Mesodermal cell (in vitro differentiated cells): ENCODE data around the gene MORC2.

Experiments used
- H3K27ac ChIP-seq: 2 replicates; pipeline ENCODE4 v1.7.0; 2013; ENCODE audit warnings: mild to moderate bottlenecking, low read depth, low read length, moderate library complexity; ENCODE audit not compliant: severe bottlenecking
- H3K36me3 ChIP-seq: 2 replicates; pipeline ENCODE4 v1.7.1; 2013; ENCODE audit warnings: mild to moderate bottlenecking, low read length, moderate library complexity; ENCODE audit not compliant: control insufficient read depth, insufficient read depth
- H3K4me1 ChIP-seq: one replicate; pipeline ENCODE4 v1.7.1; 2013; ENCODE audit warnings: mild to moderate bottlenecking, low read length; ENCODE audit not compliant: insufficient read depth, control insufficient read depth, poor library complexity, severe bottlenecking
- H3K4me3 ChIP-seq: 2 replicates; pipeline ENCODE4 v1.7.0; 2013; ENCODE audit warnings: low read length, control low read depth, mild to moderate bottlenecking; ENCODE audit not compliant: insufficient read depth, poor library complexity, severe bottlenecking; ENCODE audit errors: extremely low read depth
- H3K9me3 ChIP-seq: 2 replicates; pipeline ENCODE4 v1.7.1; 2013; ENCODE audit warnings: mild to moderate bottlenecking, low read length, moderate library complexity; ENCODE audit not compliant: control insufficient read depth
- WGBS, 2 experiments: methylation state at CpG; one replicate each; pipeline ENCODE4 v1.1.5; 2013; ENCODE audit warnings: missing lambda C conversion rate in 2 of 2; ENCODE audit not compliant: insufficient coverage in 2 of 2; 5-methylcytosine and 5-hydroxymethylcytosine counted together

The MORC2 gene

GRCh38 chr22:30921108-30921507, 47.5 kb downstream of the MORC2 start:
- Histone ChIP-seq H3K27ac (no peak overlapping the region), H3K4me3 (no peak overlapping the region), H3K36me3 (peaks cover 15% of the 10 kb centered on the region), H3K4me1 (no peaks in the 10 kb centered on the region), H3K9me3 (no peaks in the 10 kb centered on the region)
- 100% methylated on average over 1 of the region's 6 CpGs; no CpG with 5 or more reads in 1 of the 2 experiments for WGBS, 2 experiments

DNA sequence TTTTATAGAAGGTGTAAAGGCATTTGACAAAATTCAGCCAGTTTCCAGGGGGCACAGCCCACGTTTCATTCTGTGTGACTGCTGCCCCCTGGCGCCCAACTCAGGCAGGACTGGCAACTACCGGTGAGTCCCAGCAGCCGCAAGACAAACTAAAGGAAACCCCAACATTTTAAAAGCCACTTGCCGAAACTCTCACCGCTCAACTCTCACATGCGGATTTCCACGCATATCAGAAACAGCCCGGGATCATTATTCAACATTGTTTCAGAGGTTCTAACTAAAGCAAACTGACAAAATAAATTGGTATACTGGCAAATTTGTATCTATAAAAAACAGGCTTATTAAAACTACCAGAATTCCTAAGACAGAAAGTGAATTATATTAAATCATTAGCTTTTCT, 48.2 kb downstream of the MORC2 start:
- Histone ChIP-seq H3K4me3 (no peak overlapping the region), H3K4me1 (no peaks in the 10 kb centered on the region), H3K36me3 (peaks cover 8% of the 10 kb centered on the region), H3K27ac (no peak overlapping the region), H3K9me3 (no peaks in the 10 kb centered on the region)
- WGBS, 2 experiments = 0% methylated on average over 1 to 2 of the region's 9 CpGs

DNA sequence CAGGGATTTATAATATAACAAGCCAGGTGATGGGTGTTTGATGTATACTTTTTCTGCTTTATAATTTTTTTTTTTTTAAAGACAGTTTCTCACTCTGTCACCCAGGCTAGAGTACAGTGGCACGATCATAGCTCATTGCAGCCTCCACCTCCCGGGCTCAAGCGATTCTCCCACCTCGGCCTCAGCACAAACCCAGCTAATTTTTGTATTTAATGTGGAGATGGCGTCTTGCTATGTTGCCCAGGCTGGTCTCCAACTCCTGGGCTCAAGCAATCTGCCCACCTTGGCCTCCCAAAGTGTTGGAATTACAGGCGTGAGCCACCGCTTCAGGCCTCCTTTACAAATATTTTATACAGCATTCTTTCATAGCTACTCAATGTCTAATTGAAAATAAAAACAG, 48.6 kb downstream of the MORC2 start:
- Histone ChIP-seq H3K9me3 (no peaks in the 10 kb centered on the region), H3K4me3 (no peak overlapping the region), H3K36me3 (peaks cover 5% of the 10 kb centered on the region), H3K27ac (no peak overlapping the region), H3K4me1 (no peaks in the 10 kb centered on the region)
- 100% methylated on average over 3 of the region's 7 CpGs for WGBS, 2 experiments

- no peaks in the 10 kb centered on the region for H3K4me1 ChIP-seq
- H3K36me3 ChIP-seq = no peaks in the 10 kb centered on the region
- H3K9me3 ChIP-seq = no peaks in the 10 kb centered on the region
- H3K27ac ChIP-seq = no peak overlapping the region
- WGBS, 2 experiments = 78 to 100% methylated on average over 3 to 4 of the region's 7 CpGs
- H3K4me3 ChIP-seq = no peak overlapping the region
Measured at GRCh38 chr22:30918761-30919160, 49.8 kb downstream of the MORC2 start.

DNA sequence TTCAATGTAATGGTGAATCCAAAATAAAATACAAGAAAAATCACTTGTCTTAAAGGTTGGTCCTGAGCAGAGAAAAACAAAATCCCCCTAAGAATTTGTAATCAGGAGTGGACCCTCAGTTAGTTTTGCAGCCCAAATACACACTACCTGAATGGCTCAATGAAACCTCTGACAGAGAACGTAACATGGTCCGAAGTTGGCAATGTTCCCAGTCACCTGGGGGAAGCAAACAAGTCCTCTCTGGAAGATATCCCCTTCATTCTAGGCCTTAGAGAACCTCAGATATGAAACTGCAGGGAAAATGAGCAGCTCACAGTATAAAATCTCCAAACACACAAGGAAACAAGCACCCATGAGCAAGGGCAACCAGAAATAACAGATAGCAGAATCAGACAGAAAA, 58.2 kb downstream of the MORC2 start:
- Histone ChIP-seq H3K36me3 (peaks cover 5% of the 10 kb centered on the region), H3K4me1 (no peaks in the 10 kb centered on the region), H3K4me3 (no peak overlapping the region), H3K9me3 (no peaks in the 10 kb centered on the region), H3K27ac (no peak overlapping the region)
- 90 to 100% methylated on average over 2 of the region's 2 CpGs for WGBS, 2 experiments

GRCh38 chr22:30909306-30909705, 59.3 kb downstream of the MORC2 start:
- Histone ChIP-seq H3K9me3 (no peaks in the 10 kb centered on the region), H3K4me3 (no peak overlapping the region), H3K4me1 (no peaks in the 10 kb centered on the region), H3K27ac (no peak overlapping the region), H3K36me3 (peaks cover 5% of the 10 kb centered on the region)
- WGBS, 2 experiments = 84 to 85% methylated on average over 4 to 5 of the region's 5 CpGs

- Histone ChIP-seq H3K4me3 (no peak overlapping the region), H3K36me3 (peaks cover 5% of the 10 kb centered on the region), H3K4me1 (no peaks in the 10 kb centered on the region), H3K9me3 (no peaks in the 10 kb centered on the region), H3K27ac (no peak overlapping the region)
- 97 to 100% methylated on average over 1 to 6 of the region's 6 CpGs for WGBS, 2 experiments
Measured at GRCh38 chr22:30908051-30908461, 60.5 kb downstream of the MORC2 start.

DNA sequence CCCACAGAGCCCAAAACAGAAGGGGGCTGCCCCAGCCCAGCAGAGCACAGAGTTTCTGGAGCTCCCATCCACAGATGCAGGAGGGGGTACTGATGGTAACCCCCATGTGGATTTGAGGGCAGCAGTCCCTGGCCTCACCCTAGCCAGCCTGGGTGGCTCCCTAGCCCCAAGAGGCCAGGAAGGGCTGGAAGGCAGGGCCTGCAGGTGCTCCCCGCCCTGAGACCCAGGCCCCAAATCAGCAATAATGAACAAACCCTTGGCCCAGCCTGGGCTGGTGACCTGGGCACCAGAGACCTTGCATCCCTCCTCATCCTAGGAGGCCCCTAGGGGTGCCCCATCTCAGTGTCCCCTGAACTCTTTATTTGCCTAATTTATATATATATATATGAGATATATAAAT, 61.6 kb downstream of the MORC2 start:
- no peaks in the 10 kb centered on the region for H3K4me1 ChIP-seq
- no peak overlapping the region for H3K4me3 ChIP-seq
- H3K27ac ChIP-seq = no peak overlapping the region
- H3K9me3 ChIP-seq = no peaks in the 10 kb centered on the region
- H3K36me3 ChIP-seq = peaks cover 5% of the 10 kb centered on the region
- 100% methylated on average over 1 of the region's 1 CpG; no CpG with 5 or more reads in 1 of the 2 experiments for WGBS, 2 experiments

DNA sequence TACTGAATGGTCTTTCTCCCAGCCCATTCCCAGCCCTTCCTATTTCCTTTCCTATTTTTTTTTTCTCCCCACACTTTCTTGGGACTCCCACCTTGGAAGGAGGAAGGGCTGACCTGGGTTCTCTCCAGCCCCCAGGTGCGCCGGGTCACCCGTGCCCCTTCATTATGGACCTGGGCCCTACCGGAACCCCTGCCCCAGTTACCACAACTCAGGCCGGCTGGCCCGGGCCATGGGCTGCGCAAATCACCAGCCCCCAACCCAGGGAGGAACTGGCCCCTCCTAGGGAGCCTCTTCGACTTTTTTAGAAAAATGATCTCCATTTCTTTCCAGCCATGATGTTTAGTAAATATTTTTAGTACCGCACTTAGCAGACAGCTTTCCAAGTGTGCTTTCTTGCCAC, 62.2 kb downstream of the MORC2 start:
- no peak overlapping the region for H3K4me3 ChIP-seq
- H3K9me3 ChIP-seq = no peaks in the 10 kb centered on the region
- H3K36me3 ChIP-seq = peaks cover 5% of the 10 kb centered on the region
- 98% methylated on average over 6 of the region's 9 CpGs; no CpG with 5 or more reads in 1 of the 2 experiments for WGBS, 2 experiments
- H3K27ac ChIP-seq = no peak overlapping the region
- no peaks in the 10 kb centered on the region for H3K4me1 ChIP-seq

DNA sequence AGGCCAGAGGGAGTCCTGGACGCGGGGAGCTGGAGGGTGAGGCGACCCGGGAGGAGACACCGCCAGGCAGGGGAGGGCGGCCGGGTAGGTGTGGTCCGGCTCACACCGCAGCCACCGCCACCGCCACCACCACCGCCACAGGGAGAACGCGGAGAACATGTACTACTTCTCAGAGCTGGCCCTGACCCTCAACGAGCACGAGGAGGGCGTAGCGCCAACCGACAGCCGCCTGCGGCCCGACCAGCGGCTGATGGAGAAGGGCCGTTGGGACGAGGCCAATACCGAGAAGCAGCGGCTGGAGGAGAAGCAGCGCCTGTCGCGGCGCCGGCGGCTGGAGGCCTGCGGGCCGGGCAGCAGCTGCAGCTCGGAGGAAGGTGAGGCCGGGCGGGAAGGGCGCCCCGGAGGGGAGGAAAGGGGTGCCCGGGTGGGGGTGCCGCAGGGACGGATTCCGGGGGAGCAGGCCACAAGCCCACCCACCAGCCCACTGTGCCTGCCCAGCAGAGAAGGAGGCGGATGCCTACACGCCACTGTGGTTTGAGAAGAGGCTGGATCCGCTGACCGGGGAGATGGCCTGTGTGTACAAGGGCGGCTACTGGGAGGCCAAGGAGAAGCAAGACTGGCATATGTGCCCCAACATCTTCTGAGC, 62.8 kb downstream of the MORC2 start:
- peaks cover 5% of the 10 kb centered on the region for H3K36me3 ChIP-seq
- no peak overlapping the region for H3K27ac ChIP-seq
- H3K4me3 ChIP-seq = no peak overlapping the region
- H3K9me3 ChIP-seq = no peaks in the 10 kb centered on the region
- no peaks in the 10 kb centered on the region for H3K4me1 ChIP-seq
- 93 to 96% methylated on average over 45 of the region's 49 CpGs for WGBS, 2 experiments

DNA sequence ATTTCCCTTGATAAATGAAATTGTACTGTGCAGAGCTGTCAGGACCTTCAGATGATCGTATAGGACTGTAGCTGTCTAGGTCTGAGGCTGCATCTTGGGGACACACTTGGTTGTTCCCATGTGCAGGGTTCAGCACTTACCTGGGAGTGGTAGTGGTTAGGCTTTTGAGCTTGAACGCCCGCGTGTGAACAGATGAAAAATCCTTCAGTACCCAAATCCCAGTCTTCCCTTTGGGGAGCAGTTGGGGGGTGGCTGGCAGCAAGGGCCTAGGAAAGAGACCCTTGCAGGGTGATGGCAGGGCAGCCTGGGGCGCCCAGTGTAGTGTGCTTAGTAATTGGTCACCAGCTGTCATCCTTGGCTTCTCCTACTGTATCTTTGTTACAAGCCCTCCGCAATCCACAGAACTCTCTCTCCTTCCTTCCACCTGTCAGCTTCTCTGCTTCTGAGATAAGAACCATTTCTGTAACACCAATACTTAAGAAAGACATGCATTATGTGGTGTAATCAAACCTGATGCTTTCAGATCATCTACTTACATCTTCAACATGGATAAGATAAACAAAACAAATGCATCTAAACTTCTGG, 64.6 kb downstream of the MORC2 start:
- peaks cover under 1% of the 10 kb centered on the region for H3K36me3 ChIP-seq
- no peak overlapping the region for H3K4me3 ChIP-seq
- 100% methylated on average over 1 to 2 of the region's 6 CpGs for WGBS, 2 experiments
- no peaks in the 10 kb centered on the region for H3K4me1 ChIP-seq
- H3K9me3 ChIP-seq = no peaks in the 10 kb centered on the region
- no peak overlapping the region for H3K27ac ChIP-seq
